Chondrocyte (in vitro differentiated cells): ENCODE data around the gene C5orf52. TPM values are rescaled to one million over a fixed set of nuclear protein-coding genes. Genes with fewer than 3 reads are reported as not detected.

Experiments used
- DNase-seq: peaks from one replicate; pipeline ENCODE4 v3.0.0; 2021; ENCODE audit warnings: mixed read lengths, low spot score
- H3K27ac Mint-ChIP-seq: one replicate; pipeline ENCODE4 v1.8.0; 2021; ENCODE audit warnings: mild to moderate bottlenecking, moderate library complexity, mixed read lengths; ENCODE audit not compliant: unreplicated experiment
- H3K27me3 Mint-ChIP-seq: 2 replicates; pipeline ENCODE4 v1.8.0; 2021; ENCODE audit warnings: low read depth, mixed read lengths
- H3K36me3 Mint-ChIP-seq: 2 replicates; pipeline ENCODE4 v1.8.0; 2021; ENCODE audit warnings: low read depth, mixed read lengths
- H3K4me1 Mint-ChIP-seq: 2 replicates; pipeline ENCODE4 v1.8.0; 2021; ENCODE audit warnings: low read depth, mild to moderate bottlenecking, mixed read lengths
- H3K4me3 Mint-ChIP-seq: one replicate; pipeline ENCODE4 v1.8.0; 2021; ENCODE audit warnings: mild to moderate bottlenecking, moderate library complexity, mixed read lengths; ENCODE audit not compliant: unreplicated experiment
- H3K9me3 Mint-ChIP-seq: 2 replicates; pipeline ENCODE4 v1.8.0; 2021; ENCODE audit warnings: low read depth, mixed read lengths
- long read RNA-seq: library from polyadenylated mRNA; stranded (forward); transcript quantifications from one replicate; pipeline ENCODE4 v2.0.0, GENCODE V29; 2021
- total RNA-seq: library from RNA; stranded (reverse); gene quantifications from 3 replicates; pipeline ENCODE4 v1.2.1, GENCODE V29; 2021
- TF ChIP-seq, protein P1 (sequence below): fragments of 200-600 bp; sonication (generic); IDR thresholded peaks from 2 replicates; pipeline ENCODE4 v1.5.0; 2021; ENCODE audit warnings: antibody characterized with exemption, mild to moderate bottlenecking, moderate library complexity

C5orf52 gene
- not detected in 3 replicates for total RNA-seq
- long read RNA-seq = 0 reads

DNA sequence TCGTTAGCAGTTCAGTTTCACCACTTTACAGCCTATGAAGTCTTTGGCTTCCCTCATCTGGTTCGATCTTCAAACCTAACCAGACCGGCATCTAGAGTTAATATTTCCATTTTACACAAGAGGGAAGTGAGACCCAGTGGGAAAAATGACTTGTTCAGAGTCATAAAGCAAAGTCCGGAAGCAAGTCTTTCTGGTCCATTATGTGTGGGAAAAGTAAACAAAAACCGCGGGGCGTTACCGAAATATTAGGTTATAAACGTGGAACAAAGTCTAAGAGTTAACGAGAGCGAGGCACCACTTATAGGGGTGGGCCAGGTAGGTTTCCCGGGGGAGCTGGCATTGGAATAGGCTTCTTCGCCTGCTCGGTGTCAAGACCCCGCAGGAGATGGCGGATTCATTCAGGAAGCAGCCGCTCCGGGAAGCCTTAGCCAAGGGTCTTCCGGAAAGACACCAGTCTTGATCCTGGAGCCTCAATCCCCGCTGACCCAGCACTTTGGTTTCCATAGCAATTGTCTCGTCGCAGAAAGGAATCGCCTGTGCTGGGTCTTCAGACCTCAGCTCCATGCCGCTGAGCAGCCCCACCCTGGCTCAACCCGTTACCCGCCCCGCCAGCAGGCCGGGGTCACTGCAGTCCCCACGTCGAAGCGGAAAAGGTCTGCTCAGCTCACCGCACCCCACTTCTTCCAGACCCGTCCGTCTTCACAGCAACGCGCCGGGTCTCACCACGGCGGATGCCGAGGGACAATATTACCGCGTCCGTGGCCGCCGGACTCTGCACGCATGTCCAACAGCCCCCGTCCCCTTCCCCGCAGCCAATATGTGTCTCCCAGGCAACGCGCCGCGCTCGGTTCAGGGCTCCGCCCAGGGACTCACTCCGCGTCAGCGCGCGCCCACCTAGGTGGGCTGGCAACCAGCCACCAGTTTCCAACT is at the start of gene C5orf52:
TSS of gene C5orf52 (plus strand) at position 872 of the 930 bp plus-strand sequence. CDS start 82 bp downstream, outside the sequence.
- Mint-ChIP-seq H3K4me1 (peaks cover 13% of the 10 kb centered on the region), H3K9me3 (no peaks in the 10 kb centered on the region), H3K4me3 (peak within 1 kb of the TSS; percentile 86), H3K27ac (no peak within 1 kb of the TSS), H3K27me3 (peaks cover 2% of the 10 kb centered on the region), H3K36me3 (no peaks in the 10 kb centered on the region)
- DNase-seq = no peak
- TF ChIP-seq, protein P1, sequence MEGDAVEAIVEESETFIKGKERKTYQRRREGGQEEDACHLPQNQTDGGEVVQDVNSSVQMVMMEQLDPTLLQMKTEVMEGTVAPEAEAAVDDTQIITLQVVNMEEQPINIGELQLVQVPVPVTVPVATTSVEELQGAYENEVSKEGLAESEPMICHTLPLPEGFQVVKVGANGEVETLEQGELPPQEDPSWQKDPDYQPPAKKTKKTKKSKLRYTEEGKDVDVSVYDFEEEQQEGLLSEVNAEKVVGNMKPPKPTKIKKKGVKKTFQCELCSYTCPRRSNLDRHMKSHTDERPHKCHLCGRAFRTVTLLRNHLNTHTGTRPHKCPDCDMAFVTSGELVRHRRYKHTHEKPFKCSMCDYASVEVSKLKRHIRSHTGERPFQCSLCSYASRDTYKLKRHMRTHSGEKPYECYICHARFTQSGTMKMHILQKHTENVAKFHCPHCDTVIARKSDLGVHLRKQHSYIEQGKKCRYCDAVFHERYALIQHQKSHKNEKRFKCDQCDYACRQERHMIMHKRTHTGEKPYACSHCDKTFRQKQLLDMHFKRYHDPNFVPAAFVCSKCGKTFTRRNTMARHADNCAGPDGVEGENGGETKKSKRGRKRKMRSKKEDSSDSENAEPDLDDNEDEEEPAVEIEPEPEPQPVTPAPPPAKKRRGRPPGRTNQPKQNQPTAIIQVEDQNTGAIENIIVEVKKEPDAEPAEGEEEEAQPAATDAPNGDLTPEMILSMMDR = no peak

DNA sequence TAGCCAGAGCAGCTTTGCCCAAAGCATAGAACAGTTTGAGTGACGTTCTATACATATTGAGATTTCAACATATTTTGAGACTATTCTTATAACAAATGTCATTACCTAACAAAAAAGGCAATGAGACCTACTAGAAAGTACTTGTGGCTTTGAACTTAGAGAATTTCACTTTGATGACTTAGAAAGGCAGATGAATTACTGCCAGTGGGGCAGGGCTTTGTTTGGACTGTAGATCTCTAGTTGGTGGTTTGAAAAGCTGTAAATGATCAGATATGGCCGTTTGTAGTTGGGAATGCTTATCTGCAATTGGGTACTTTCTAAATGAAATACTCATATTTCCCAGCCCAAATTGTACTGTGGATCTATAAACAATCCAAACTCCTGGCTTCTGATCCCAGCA is 47.2 kb upstream of the C5orf52 start:
- Mint-ChIP-seq H3K27me3 (no peaks in the 10 kb centered on the region), H3K27ac (no peak overlapping the region), H3K4me3 (no peak overlapping the region), H3K4me1 (no peaks in the 10 kb centered on the region), H3K9me3 (peaks cover 10% of the 10 kb centered on the region), H3K36me3 (no peaks in the 10 kb centered on the region)
- DNase-seq = no peak
- TF ChIP-seq, protein P1 = no peak

- H3K4me1 Mint-ChIP-seq = no peaks in the 10 kb centered on the region
- peaks cover 15% of the 10 kb centered on the region for H3K9me3 Mint-ChIP-seq
- DNase-seq = no peak
- no peaks in the 10 kb centered on the region for H3K27me3 Mint-ChIP-seq
- no peak overlapping the region for H3K4me3 Mint-ChIP-seq
- H3K36me3 Mint-ChIP-seq = no peaks in the 10 kb centered on the region
- TF ChIP-seq, protein P1 = no peak
- no peak overlapping the region for H3K27ac Mint-ChIP-seq
Observed at GRCh38 chr5:157626831-157627230, 44.5 kb upstream of the C5orf52 start.

DNA sequence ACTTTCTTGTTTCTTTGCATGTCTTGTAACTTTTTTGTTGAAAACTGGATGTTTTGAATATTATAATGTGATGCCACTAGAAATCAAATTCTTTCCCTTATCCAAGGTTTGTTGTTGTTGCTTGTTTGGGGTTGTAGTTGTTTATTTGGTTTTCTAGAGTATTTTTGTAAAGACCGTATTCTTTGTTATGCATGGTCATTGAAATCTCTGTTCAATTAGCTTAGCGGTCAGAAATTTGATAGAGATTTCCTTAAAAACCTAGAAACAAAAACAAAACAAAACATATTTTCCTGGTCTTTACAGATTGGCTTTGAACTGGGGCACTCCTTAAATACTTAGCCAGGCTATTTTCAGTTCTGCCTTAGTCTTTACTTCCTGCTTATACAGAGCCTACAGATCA is 41.0 kb upstream of the C5orf52 start:
- Mint-ChIP-seq H3K4me1 (no peaks in the 10 kb centered on the region), H3K4me3 (no peak overlapping the region), H3K27me3 (no peaks in the 10 kb centered on the region), H3K27ac (no peak overlapping the region), H3K9me3 (peaks cover 6% of the 10 kb centered on the region), H3K36me3 (no peaks in the 10 kb centered on the region)
- TF ChIP-seq, protein P1 = no peak
- no peak for DNase-seq

DNA sequence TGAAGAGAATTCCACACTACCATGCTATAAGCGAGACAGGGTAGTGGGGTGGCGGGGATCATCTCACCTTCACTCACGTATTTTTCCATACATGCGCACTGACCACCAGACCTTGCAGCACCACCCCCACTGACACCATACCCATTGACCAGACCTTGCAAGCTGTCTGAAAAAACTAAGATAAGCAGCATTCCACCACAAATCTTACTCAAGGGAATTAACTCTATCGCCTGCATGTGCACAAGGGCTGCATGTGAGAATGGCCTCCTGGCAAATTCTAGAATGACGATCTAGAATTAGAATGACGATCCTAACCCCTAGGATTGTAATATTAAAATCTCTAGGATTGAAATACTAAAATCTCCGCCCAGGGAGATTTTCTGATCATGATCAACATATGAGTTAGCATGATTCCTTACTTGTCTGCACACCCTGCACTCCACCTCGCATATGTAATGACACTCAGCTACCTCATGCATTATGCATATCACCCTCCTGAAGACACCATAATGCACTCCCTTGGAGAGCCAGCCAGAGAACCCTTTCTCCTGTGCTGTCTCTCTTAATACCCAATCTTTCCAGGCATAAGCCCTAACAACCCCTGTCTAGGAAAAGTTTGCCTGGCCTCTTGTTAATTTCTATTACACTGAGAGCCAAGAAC is 30.8 kb upstream of the C5orf52 start:
- TF ChIP-seq, protein P1 = no peak
- DNase-seq = no peak
- H3K27me3 Mint-ChIP-seq = no peaks in the 10 kb centered on the region
- H3K9me3 Mint-ChIP-seq = no peaks in the 10 kb centered on the region
- no peak overlapping the region for H3K4me3 Mint-ChIP-seq
- no peaks in the 10 kb centered on the region for H3K4me1 Mint-ChIP-seq
- no peak overlapping the region for H3K27ac Mint-ChIP-seq
- no peaks in the 10 kb centered on the region for H3K36me3 Mint-ChIP-seq
